Activated CD8-positive, alpha-beta memory T cell treated with anti-CD3 and anti-CD28 coated beads, Interleukin-2, amount 50 U/mL, for 48 hours (primary cell): Measurements from ENCODE around the gene FBXO46.

Experiments used
- DNase-seq: peaks from one replicate; pipeline ENCODE4 v3.0.0-alpha.2; 2020

The FBXO46 gene

GRCh38 chr19:45730368-45731288 lies at the start of gene FBXO46:
FBXO46 (minus strand) TSS chr19:45730896; CDS start chr19:45713495, 17,401 bp downstream.
- peak; percentile 93 for DNase-seq

- DNase-seq = no peak
Measured at GRCh38 chr19:45780146-45780447, 49.4 kb upstream of the FBXO46 start.

- peak; percentile 98 for DNase-seq
Measured at GRCh38 chr19:45779231-45780145, 48.8 kb upstream of the FBXO46 start.

- DNase-seq = no peak
Measured at GRCh38 chr19:45778010-45778661, 47.4 kb upstream of the FBXO46 start.

- DNase-seq = no peak
Measured at GRCh38 chr19:45777395-45777961, 46.8 kb upstream of the FBXO46 start.

- DNase-seq = no peak
Measured at GRCh38 chr19:45774765-45775164, 44.1 kb upstream of the FBXO46 start.

- no peak for DNase-seq
Measured at GRCh38 chr19:45773384-45773783, 42.7 kb upstream of the FBXO46 start.

- no peak for DNase-seq
Measured at GRCh38 chr19:45772912-45773311, 42.2 kb upstream of the FBXO46 start.

GRCh38 chr19:45772130-45772840 lies 41.6 kb upstream of the FBXO46 start:
- DNase-seq = no peak

- no peak for DNase-seq
Measured at GRCh38 chr19:45771311-45771933, 40.7 kb upstream of the FBXO46 start.

- DNase-seq = peak; percentile 97
Measured at GRCh38 chr19:45770192-45771101, 39.8 kb upstream of the FBXO46 start.

- DNase-seq = no peak
Measured at GRCh38 chr19:45769821-45770191, 39.1 kb upstream of the FBXO46 start.

- peak; percentile 99 for DNase-seq
Measured at GRCh38 chr19:45768984-45769782, 38.5 kb upstream of the FBXO46 start, which contains the start of gene SIX5. SIX5 (minus strand) TSS chr19:45769252; CDS start chr19:45768844, 408 bp downstream.

- DNase-seq = no peak
Measured at GRCh38 chr19:45768655-45768983, 37.9 kb upstream of the FBXO46 start.

- DNase-seq = peak; percentile 77
Measured at GRCh38 chr19:45767881-45768654, 37.4 kb upstream of the FBXO46 start.

GRCh38 chr19:45767410-45767880 lies 36.7 kb upstream of the FBXO46 start:
- no peak for DNase-seq

- no peak for DNase-seq
Measured at GRCh38 chr19:45766869-45767346, 36.2 kb upstream of the FBXO46 start.

- DNase-seq = no peak
Measured at GRCh38 chr19:45766296-45766868, 35.7 kb upstream of the FBXO46 start.
